Measurements from ENCODE around the gene ABCA7. TPM values are rescaled to one million over a fixed set of nuclear protein-coding genes. Genes with fewer than 3 reads are reported as not detected.

ABCA7 gene
- total RNA-seq, 1 donor from 2014 or later = 4.8 TPM

- no peak for DNase-seq
Measured at GRCh38 chr19:1072371-1073015, 32.6 kb downstream of the ABCA7 start.

DNA sequence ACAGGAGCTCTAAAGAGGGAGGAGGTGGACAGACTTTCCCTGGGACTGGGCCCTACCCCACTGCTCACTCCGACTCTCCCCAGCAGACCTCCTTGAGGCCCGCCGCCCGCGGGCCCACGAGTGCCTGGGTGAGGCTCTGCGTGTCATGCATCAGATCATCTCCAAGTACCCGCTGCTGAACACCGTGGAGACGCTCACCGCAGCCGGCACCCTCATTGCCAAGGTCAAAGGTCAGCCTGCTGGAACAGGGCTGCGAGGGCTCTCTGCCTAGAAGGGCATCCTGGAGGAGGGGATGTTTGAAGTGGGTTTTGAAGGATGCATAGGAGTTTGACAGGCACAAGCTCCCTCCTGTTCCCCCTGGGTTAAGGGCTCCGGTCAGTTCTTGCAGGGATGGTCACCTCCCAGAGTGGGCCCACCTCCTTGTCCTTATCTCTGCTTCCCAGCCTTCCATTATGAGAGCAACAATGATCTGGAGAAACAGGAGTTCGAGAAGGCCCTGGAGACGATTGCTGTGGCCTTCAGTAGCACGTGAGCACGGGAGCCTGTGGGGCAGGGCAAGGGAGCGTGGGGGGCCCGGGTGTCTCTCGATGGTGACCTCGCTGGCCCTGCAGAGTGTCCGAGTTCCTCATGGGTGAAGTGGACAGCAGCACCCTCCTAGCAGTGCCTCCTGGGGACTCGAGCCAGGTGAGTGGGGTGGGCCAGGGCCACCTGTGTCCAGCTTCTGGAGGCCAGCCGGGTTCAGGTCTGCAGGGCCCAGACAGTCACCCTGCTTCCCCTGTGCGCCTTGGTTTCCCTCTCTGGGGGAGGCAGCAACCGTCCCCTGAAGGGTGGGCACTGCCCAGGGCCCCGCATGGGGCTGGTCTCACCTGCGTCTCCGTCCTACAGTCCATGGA, 33.4 kb downstream of the ABCA7 start:
- DNase-seq = no peak

DNA sequence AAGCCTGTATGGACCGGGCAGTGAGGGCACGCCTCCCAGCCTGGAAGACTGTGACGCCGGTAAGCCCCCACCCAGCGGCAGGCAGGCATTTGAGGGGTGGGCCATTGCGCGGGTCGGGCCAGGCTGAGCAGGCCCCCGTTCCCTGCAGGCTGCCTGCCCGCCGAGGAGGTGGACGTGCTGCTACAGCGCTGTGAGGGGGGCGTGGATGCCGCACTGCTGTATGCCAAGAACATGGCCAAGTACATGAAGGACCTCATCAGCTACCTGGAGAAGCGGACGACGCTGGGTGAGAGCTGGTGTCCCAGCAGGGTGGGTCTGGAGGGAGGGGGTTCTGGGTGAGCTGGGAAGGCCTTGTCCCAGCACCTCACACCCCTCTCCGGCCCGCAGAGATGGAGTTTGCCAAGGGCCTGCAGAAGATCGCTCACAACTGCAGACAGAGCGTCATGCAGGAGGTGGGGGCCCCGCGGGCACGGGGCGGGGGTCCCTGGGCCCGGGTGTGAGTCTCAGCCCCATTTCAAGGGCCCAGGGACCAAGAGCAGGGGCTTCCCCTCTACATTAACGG, 34.1 kb downstream of the ABCA7 start:
- no peak for DNase-seq

DNA sequence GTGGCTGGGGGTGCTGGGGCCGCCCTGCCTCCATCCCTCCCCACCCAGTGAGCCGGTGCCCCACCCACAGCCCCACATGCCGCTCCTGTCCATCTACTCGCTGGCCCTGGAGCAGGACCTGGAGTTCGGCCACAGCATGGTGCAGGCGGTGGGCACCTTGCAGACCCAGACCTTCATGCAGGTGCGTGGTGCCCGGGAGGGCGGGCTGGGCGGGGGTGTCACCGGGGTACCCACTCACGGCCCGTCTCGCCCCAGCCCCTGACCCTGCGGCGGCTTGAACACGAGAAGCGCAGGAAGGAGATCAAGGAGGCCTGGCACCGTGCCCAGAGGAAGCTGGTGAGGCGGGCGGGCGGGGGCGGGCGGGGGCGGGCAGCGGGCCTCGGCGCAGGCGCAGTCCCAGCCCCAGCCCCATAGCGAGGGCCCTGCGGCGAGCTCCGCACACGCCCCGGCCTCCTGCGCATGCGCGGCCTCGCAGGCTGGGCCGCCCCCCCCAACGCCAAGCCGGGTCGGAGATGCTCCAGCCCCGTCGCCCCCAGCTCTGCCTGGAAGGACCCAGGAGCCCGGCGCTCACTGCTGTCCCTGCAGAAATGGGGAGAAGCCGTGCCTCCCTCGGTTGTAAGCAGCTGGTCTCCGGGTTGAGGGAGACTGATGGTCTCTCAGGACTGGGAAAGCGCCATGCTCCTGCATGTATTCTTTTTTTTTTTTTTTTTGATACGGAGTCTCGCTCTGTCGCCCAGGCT, 34.8 kb downstream of the ABCA7 start:
- DNase-seq = no peak

DNA sequence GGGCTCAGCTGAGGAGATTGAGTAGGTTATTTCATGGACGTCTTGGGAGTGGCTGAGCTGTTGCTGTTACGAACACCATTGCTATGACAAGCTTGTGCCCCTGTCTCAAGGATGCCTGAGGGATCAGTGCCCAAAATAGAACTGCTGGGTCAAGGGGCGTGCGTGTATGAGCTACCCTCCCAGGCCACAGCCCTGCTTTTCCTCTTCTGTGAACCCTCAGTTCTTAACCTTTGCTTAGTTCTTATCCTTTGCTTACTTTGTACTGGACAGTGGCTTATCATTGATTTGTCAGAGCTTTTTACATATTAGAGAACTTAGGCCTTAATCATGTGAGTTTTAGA, 36.1 kb downstream of the ABCA7 start:
- no peak for DNase-seq

- no peak for DNase-seq
Measured at GRCh38 chr19:1076951-1077350, 37.0 kb downstream of the ABCA7 start.

- no peak for DNase-seq
Measured at GRCh38 chr19:1079566-1080111, 39.7 kb downstream of the ABCA7 start.

DNA sequence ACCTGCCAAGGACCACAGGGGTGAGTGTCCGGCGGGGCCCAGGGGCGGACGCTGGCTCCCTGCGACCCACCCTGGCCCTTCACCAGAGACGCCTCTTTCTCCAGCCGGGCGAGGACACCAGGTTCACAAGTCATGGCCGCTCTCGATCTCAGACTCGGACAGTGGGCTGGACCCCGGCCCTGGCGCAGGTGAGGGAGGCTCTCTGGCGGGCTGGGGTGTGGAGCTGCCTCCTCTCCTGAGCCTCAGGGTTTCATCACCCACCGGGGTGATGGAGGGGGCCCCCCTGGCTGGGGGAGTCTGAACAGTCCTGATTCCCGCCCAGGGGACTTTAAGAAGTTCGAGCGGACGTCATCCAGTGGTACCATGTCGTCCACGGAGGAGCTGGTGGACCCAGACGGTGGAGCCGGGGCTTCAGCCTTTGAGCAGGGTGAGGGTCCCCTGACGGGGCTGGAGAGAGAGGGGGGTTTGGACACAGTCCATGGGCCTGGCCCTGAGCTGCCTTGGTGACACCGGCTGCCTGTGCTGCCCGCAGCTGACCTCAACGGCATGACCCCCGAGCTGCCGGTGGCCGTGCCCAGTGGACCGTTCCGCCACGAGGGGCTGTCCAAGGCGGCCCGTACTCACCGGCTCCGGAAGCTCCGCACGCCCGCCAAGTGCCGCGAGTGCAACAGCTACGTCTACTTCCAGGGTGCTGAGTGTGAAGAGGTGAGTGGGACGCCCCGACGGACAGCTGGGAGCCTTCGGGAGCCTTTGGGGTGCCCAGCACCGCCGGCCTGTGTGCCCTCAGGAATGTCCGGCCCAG, 40.7 kb downstream of the ABCA7 start:
- DNase-seq = no peak

DNA sequence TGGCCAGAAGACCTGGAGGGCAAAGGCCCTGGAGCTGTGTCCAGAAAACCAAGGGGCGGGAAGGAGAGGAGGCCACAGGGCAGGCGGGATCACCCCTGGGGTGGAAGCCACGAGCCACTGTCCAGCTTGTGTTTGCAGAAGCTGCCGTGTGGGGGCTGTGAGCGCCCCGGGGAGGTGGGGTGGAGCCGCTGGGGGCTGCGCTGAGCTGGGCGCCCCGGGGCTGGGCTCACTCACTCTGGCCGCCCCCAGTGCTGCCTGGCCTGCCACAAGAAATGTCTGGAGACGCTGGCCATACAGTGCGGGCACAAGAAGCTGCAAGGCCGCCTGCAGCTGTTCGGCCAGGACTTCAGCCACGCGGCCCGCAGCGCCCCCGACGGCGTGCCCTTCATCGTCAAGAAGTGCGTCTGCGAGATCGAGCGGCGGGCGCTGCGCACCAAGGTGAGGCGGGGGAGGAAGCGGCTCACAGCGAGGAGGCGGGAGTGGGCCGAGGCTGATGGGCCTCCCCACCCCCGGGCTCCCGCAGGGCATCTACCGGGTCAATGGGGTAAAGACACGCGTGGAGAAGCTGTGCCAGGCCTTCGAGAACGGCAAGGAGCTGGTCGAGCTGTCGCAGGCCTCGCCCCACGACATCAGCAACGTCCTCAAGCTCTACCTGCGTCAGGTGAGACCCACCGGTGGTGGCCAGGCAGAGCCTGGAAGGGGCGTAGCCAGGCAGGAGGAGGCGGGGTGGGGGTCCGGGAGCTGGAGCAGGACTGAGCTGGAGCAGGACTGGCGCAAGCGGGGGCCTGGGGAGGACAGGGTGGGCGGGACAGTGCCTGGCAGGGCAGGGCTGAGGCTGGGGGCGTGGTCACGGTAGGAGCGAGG, 41.6 kb downstream of the ABCA7 start:
- no peak for DNase-seq

GRCh38 chr19:1082165-1082927, 42.4 kb downstream of the ABCA7 start:
- no peak for DNase-seq

DNA sequence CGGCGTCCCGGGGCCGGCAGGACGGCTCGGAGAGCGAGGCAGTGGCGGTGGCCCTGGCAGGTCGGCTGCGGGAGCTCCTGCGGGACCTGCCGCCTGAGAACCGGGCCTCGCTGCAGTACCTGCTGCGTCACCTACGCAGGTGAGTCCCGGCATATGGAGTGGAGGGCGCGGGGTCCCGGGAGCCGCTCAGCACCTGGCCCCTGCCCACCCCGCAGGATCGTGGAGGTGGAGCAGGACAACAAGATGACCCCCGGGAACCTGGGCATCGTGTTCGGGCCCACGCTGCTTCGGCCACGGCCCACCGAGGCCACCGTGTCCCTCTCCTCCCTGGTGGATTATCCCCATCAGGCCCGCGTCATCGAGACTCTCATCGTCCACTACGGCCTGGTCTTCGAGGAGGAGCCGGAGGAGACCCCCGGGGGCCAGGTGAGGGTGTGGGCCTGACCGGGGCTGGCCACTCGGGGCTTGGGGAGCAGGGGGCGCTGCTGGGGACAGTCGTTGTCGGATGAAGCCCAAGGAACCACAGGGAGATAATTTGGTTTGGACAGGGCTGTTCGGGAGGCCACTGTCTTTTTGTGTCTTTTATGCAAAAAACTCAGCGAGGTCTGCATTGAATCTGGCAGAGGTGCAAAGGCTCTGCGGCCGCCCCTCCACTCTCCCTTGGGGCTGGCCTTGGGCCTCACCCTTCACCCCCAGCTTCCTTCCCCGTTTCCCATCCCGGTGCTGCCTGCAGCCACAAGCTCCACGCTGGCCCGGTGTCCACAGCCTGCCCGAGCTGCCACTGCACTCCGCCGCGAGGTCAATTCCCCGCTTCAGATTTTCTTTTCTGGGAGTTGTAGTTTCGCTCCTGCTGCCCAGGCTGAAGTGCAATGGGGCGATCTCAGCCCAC, 43.3 kb downstream of the ABCA7 start:
- no peak for DNase-seq

- DNase-seq = no peak
Measured at GRCh38 chr19:1084024-1084868, 44.3 kb downstream of the ABCA7 start.

DNA sequence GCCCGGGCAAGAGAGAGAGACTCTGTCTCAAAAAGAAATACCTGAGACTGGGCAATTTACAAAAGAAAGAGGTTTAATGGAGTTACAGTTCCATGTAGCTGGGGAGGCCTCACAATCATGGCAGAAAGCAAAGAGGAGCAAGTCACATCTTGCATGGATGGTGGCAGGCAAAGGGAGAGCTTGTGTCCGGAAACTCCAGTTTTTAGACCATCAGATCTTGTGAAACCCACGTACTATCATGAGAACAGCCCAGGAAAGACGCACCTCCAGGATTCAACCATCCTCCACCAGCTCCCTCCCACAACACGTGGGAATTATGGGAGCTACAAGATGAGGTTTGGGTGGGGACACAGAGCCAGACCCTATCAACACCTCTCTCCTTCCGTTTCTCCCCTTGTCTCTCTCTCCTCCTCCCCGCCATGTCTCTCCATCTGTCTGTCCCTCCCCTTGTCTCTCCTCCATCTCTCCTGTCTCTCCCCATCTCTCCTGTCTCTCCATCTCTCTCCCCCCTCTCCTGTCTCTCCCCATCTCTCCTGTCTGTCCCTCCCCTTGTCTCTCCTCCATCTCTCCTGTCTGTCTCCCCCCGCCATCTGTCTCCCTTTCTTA, 45.2 kb downstream of the ABCA7 start:
- DNase-seq = no peak

GRCh38 chr19:1085676-1086442, 46.0 kb downstream of the ABCA7 start:
- DNase-seq = no peak

- DNase-seq = no peak
Measured at GRCh38 chr19:1086613-1087012, 46.7 kb downstream of the ABCA7 start.

DNA sequence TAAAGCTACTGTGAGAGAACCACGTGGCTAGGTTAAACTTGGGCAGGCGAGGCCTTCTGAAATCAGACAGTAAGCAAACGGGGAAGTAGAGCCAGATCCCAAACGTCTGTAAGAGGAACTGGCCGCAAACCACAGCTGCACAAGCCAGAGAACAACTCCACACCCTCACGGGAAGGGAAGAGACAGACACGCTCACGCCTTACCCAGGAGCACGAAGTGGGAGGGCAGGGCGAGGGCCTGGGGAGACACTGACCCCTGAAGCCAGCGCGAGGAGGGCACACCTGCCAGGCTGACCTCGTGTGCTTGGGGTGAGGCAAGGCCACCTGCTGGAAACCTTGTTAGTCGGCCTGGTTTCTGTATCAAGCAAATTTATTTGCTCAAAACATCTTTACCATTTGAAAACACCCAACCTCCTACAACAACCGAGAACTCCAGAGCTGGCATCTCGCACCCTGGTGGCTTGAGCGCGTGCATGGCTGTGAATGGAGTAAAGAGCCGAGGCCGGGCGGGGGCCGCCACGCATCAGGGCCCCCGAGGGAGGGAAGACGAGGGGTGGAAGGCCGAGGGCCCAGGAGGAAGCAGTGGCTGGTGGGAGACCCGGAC, 48.0 kb downstream of the ABCA7 start:
- peak; percentile 23 for DNase-seq
